Lung (tissue), 12 donors: ENCODE data around the gene RNU6-1. TPM values are rescaled to one million over a fixed set of nuclear protein-coding genes. Genes with fewer than 3 reads are reported as not detected.

ENCODE experiments used
- ATAC-seq: fragments of 200-7000 bp; cut with Tn5 transposase; one replicate; pipeline ENCODE4 v1.9.1; 2020; ENCODE audit warnings: moderate number of reproducible peaks; ENCODE audit not compliant: insufficient read depth, low FRiP score
- DNase-seq, 3 donors: peaks; one replicate each; pipeline ENCODE4 v3.0.0-alpha.2; 2013 to 2017
- H3K27ac ChIP-seq, 2 donors: one replicate each; pipeline ENCODE4 v1.5.1; 2013; ENCODE audit warnings: mild to moderate bottlenecking in 2 of 2, moderate library complexity in 2 of 2, control low read depth in 1 of 2, inconsistent platforms in 1 of 2, low read depth in 1 of 2, low read length in 1 of 2
- H3K27me3 ChIP-seq, 3 donors: one replicate each; pipeline ENCODE4 v1.5.1; 2013; ENCODE audit warnings: low read length in 2 of 3; ENCODE audit not compliant: control insufficient read depth in 3 of 3, insufficient read depth in 3 of 3
- H3K36me3 ChIP-seq, 4 donors: one replicate each; pipeline ENCODE4 v1.5.1; 2013; ENCODE audit warnings: low read length in 4 of 4, mild to moderate bottlenecking in 1 of 4, moderate library complexity in 1 of 4; ENCODE audit not compliant: control insufficient read depth in 4 of 4, insufficient read depth in 4 of 4
- H3K4me1 ChIP-seq, 5 donors: one replicate each; pipeline ENCODE4 v1.5.1; 2013; ENCODE audit warnings: low read length in 5 of 5, mild to moderate bottlenecking in 2 of 5, moderate library complexity in 1 of 5; ENCODE audit not compliant: control insufficient read depth in 5 of 5, insufficient read depth in 5 of 5
- H3K4me3 ChIP-seq: one replicate; pipeline ENCODE4 v1.5.1; 2013; ENCODE audit warnings: mild to moderate bottlenecking, control low read depth, moderate library complexity
- H3K9ac ChIP-seq, 2 donors: one replicate each; pipeline ENCODE4 v1.5.1; 2013; ENCODE audit warnings: low read length in 2 of 2, control low read depth in 1 of 2; ENCODE audit not compliant: insufficient read depth in 1 of 2
- H3K9me3 ChIP-seq, 4 donors: one replicate each; pipeline ENCODE4 v1.5.1; 2013; ENCODE audit warnings: low read length in 3 of 4, mild to moderate bottlenecking in 1 of 4, moderate library complexity in 1 of 4; ENCODE audit not compliant: control insufficient read depth in 4 of 4, insufficient read depth in 3 of 4
- CTCF ChIP-seq: IDR thresholded peaks from 2 replicates; pipeline ENCODE4 v1.5.1; 2012; ENCODE audit warnings: mild to moderate bottlenecking; ENCODE audit errors: control extremely low read depth, extremely low read depth
- WGBS, 2 donors: extraction: QIAGEN DNeasy Blood & Tissue Kit; methylation state at CpG; one replicate each; pipeline ENCODE4 v1.1.7; 2013; 5-methylcytosine and 5-hydroxymethylcytosine counted together
- polyA plus RNA-seq, 2 donors: library from polyadenylated mRNA; stranded (reverse); fragments of 200-250 nt; gene quantifications; one replicate each; pipeline ENCODE4 v1.2.1, GENCODE V29; 2013
- total RNA-seq, 2 donors: library from RNA; depleted of rRNA in 1 of 2; stranded (reverse); fragments of >200 nt in 1 of 2; gene quantifications; one replicate each; pipeline ENCODE4 v1.2.1, GENCODE V29; 2014 to 2021
- donor health status: control.
- donor health status: control.
- donor health status: Bipolar disorder and iron deficiency.
- donor health status: healthy.
- donor health status: DM: yes; HTN: yes; CAD: no.

RNU6-1 gene
- total and polyA plus RNA-seq, 4 donors = not detected

- no peak overlapping the region for H3K27ac ChIP-seq
- H3K4me3 ChIP-seq = no peak overlapping the region
- TF ChIP-seq CTCF = no peak
- peaks cover 0 to 5% (median 2%) of the 10 kb centered on the region in 4 donors for H3K9me3 ChIP-seq
- no peaks in the 10 kb centered on the region for H3K4me1 ChIP-seq
- ATAC-seq (no peak), DNase-seq (no peak)
- H3K27me3 ChIP-seq = no peaks in the 10 kb centered on the region
- H3K9ac ChIP-seq = no peak overlapping the region
- H3K36me3 ChIP-seq = no peaks in the 10 kb centered on the region
Observed at GRCh38 chr15:67870868-67871408, 31.1 kb upstream of the RNU6-1 start.

GRCh38 chr15:67869701-67870100 is 29.9 kb upstream of the RNU6-1 start:
- DNase-seq (no peak), ATAC-seq (no peak)
- no peak for TF ChIP-seq CTCF
- no peak overlapping the region for H3K27ac ChIP-seq
- 90 to 91% methylated on average over 3 of the region's 3 CpGs for WGBS, 2 donors
- no peaks in the 10 kb centered on the region for H3K4me1 ChIP-seq
- no peaks in the 10 kb centered on the region for H3K27me3 ChIP-seq
- peaks cover 0 to 5% (median 2%) of the 10 kb centered on the region in 4 donors for H3K9me3 ChIP-seq
- H3K4me3 ChIP-seq = no peak overlapping the region
- no peak overlapping the region for H3K9ac ChIP-seq
- no peaks in the 10 kb centered on the region for H3K36me3 ChIP-seq

GRCh38 chr15:67865766-67866165 is 25.9 kb upstream of the RNU6-1 start:
- no peak overlapping the region for H3K9ac ChIP-seq
- ATAC-seq (no peak), DNase-seq (no peak)
- WGBS, 2 donors = 92 to 93% methylated on average over 4 of the region's 4 CpGs
- no peak overlapping the region for H3K27ac ChIP-seq
- TF ChIP-seq CTCF = no peak
- peaks cover 0 to 2% (median 0%) of the 10 kb centered on the region in 4 donors for H3K9me3 ChIP-seq
- H3K4me3 ChIP-seq = no peak overlapping the region
- H3K27me3 ChIP-seq = no peaks in the 10 kb centered on the region
- peaks cover 0 to 3% (median 0%) of the 10 kb centered on the region in 5 donors for H3K4me1 ChIP-seq
- H3K36me3 ChIP-seq = no peaks in the 10 kb centered on the region

- Histone ChIP-seq H3K27me3 (no peaks in the 10 kb centered on the region), H3K36me3 (no peaks in the 10 kb centered on the region), H3K9me3 (peaks cover 0 to 2% (median 0%) of the 10 kb centered on the region in 4 donors), H3K9ac (no peak overlapping the region), H3K4me3 (no peak overlapping the region), H3K27ac (no peak overlapping the region), H3K4me1 (peaks cover 0 to 3% (median 0%) of the 10 kb centered on the region in 5 donors)
- ATAC-seq (no peak), DNase-seq (peak in 1 of 3 donors; percentile 10)
- 80 to 85% methylated on average over 3 of the region's 3 CpGs for WGBS, 2 donors
- no peak for TF ChIP-seq CTCF
Observed at GRCh38 chr15:67865331-67865730, 25.5 kb upstream of the RNU6-1 start.
